Smooth muscle cell of the brain vasculature (primary cell): ENCODE data around the gene CWC25.
"Not testable (repeated sequence)": the region's sequence is repeated elsewhere in the genome, so short reads cannot be mapped to it uniquely, and the experiment has no call there.

Experiments used
- DNase-seq: peaks from one replicate; pipeline ENCODE4 v3.0.0-alpha.2; 2012; ENCODE audit warnings: low read depth, low spot score

CWC25 gene

GRCh38 chr17:38852771-38853291, 27.7 kb upstream of the CWC25 start:
- DNase-seq: no peak

- no peak for DNase-seq
Measured at GRCh38 chr17:38851434-38851833, 26.3 kb upstream of the CWC25 start.

DNA sequence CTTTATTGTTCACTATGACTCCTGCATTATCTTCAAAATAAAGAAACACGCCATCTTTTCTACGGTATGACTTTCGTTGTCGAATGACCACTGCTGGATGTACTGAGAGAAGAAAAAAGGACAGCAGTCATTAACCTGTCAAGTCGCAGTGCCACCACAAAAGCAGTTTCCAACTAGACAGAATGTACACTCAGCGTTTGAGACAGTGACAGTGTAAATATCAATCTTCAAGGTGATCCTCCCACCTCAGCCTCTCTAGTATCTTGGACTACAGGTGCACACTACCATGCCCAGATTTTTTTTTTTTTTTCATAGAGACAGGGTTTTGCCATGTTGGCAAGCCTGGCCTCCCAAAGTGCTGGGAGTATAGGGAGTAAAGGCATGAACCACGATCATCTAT, 25.3 kb upstream of the CWC25 start:
- DNase-seq: no peak

DNA sequence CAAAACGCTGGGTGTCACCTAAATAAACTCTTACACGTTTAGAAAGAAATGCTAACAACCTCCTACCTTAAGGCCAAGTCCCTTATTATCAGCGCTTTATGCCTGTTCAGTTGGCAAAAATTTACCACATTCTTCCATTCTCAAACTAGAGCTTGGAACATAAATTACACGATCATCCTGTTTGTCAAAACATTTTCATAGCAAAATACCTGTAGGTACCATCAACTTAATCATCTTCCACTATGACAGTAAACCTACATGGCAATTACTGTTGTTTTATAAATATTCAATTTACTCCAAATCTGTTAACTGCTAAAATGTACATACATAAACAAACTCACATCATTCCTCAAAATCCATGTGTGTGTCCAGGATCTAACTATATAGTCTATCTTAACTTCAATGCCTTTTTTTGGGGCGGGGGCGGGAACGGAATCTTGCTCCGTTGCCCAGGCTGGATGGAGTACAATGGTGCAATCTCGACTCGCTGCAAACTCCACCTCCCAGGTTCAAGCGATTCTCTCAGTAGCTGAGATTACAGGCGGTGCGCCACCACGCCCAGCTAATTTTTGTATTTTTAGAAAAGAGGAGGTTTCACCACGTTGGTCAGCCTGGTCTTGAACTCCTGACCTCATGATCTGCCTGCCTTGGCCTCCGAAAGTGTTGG, 24.0 kb upstream of the CWC25 start:
- DNase-seq: no peak

- no peak for DNase-seq
Measured at GRCh38 chr17:38848557-38848891, 23.4 kb upstream of the CWC25 start.

DNA sequence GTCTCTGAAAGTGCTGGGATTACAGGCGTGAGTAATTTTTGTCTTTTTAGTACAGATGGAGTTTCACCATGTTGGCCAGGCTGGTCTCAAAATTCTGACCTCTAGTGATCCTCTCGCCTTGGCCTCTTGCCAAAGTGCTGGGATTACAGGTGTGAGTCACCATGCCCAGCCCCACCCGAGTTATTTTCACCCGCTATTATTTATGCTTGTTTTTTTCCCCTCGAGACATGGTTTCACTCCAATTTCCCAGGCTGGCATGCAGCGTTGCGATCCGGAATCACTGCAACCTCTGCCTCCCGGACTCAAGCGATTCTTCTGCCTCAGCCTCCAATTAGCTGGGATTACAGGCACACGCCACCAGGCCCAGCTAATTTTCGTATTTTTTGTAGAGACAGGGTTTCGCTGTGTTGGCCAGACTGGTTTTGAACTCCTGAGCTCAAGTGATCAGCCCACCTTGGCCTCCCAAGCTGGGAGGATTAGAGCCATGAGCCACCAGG, 19.2 kb upstream of the CWC25 start:
- no peak for DNase-seq

DNA sequence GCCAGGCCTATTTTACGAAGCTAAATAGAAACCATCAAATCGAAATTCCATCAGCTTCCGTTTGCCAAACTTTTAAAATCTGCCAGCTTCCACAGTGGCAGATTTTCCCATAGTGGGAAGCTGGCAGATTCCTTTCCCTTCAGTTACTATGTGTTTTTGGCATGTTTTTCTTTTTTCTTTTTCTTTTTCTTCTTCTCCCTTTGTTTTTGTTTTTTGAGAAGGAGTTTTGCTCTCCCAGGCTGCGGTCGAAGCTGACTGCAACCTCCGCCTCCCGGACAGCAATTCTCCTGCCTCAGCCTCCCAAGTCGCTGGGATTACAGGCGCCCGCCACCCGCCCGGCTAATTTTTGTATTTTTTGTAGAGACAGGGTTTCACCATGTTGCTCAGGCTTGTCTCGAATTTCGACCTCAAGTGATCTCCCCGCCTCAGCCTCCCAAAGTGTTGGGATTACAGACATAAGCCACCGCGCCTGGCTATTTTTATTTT, 684 bp upstream of the CWC25 start:
- no peak for DNase-seq

DNA sequence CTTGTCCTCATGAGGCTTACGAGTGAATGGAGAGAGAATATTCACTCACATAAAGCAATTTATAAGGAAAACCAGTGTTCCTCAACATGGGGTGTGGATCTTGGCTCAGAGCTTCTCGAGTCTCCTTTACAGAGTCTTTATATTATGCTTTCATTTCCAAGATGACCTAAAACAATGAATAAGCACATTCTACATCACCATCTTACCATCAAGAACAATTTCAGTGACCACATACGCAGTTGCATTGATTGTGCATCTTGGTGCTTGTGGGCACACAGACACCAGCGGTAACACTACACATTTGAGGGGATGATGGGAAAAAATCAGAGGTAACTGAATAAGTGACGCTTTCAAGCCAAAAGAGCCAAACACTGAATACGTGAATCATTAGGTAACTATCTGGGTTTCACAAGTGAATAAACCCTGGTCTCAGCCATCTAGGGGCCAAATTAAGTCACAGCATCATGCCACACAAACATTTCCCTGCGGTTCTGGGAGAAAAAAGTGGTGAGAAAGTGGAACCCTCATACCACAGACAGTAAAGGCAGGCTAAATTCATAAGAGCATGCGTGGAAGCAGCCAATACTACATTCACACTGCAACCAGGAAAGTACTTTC, 9.4 kb downstream of the CWC25 start:
- no peak for DNase-seq

GRCh38 chr17:38809828-38810227, 15.3 kb downstream of the CWC25 start:
- DNase-seq: no peak

- no peak for DNase-seq
Measured at GRCh38 chr17:38800237-38800760, 24.8 kb downstream of the CWC25 start.

DNA sequence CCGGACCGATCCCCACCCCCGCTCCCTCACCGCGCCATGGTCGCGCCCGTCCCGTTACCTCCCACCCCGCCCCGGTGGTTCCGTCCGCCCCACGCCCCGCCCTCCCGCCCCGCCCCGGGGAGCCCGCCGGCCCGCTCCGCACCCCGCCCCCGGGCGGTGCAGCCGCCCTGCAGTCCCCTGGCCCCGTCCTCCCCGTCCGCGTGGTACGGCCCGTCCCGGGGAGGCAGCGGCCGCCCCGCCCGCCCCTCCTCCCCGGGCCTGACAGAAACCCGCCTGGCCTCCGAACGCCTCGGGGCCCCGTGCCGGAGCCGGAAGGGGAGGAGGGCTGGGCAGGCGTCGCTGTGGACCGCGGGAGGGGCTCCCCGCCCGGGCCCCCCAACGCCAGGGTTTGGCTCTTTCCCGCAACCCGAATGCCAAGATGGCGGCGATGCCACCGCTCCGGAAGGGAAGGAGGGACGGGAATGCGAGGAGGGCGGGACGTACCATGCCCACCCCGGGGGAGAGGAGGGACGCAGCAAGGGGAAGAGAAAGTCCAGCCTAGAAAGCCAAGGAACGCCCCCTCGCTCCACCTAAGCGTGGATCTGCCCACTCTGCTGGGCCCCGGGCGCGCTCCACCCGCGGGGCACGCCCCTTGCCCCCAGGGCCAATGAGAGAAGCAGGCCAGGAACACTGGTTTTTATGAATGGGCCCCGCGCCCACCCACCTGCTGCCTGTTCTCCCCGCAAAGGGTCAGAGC, 25.5 kb downstream of the CWC25 start, which contains the start of gene PIP4K2B:
TSS of gene PIP4K2B (minus strand) at position 56 of the 736 bp plus-strand sequence. CDS start 132 bp downstream, outside the sequence.
- DNase-seq: peak; percentile 94

- DNase-seq: no peak
Measured at GRCh38 chr17:38798614-38799500, 26.3 kb downstream of the CWC25 start.

DNA sequence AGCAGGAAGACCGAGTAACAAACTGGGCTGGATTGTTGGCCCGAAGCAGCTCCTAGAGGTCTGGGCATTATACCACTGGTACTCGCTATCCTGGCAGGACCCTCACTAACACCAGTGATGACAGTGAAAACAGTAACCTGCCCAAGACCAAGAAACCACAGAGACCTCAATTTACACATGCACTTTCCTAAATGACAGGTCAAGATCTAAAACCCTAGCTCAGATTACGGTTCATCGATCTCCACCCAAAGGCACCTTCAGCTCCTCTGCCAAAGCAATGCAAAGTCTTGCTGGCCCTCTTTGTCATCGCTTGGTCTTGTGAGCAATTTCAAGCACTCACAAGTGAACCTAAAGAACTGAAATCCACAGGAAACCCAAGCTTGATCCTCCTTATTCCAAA, 27.3 kb downstream of the CWC25 start:
- no peak for DNase-seq

GRCh38 chr17:38797158-38797490, 28.0 kb downstream of the CWC25 start:
- DNase-seq: no peak

DNA sequence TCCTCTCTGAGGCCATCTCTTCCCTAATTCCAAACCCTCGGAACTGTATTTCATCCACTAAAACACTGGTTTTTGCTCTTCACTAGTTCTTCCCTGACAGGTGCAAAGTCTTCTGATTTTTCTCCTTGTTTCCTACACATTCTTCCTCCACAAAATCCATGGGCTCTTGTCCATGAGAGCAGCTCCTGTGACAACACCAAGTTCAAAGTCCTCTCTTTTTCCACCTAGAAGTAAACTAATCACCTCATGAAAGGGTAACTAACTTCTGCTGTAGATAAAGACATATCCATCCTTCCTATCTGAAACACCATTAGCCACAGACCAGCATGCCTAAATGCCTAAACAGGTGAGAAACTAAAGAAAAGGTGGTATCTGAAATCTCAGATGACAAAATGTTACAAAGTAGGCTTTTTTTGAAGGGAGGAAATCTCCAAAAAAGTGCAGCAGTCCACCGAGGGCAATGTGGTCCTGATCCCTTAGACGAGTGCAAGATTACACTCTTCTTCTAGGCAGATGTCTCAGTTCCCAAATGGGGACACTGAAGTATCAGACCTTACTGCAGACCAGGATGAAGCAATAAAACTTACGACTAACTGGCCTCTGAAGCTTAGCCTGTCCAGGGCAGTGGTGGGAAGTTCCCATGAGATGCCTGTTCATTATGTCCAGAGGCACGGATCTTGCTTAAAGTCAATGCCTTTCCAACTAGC, 28.5 kb downstream of the CWC25 start:
- no peak for DNase-seq

GRCh38 chr17:38794221-38794620, 30.9 kb downstream of the CWC25 start:
- DNase-seq: no peak

DNA sequence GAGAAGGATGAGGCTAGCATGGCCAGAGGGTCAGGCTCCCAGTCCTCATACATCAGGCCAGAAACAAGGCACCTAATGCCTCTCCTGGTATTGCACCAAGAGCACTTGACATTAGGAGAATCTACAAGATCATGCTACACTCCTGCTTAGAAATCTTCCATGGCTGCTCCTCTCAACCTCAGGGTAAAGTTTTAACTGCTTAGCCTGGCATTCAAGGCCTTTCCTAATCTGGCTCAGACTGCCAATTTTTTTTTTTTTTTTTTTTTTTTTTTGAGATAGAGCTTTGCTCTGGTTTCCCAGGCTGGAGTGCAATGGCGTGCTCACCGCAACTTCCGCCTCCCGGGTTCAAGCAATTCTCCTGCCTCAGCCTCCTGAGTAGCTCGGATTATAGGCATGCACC, 34.0 kb downstream of the CWC25 start:
- no peak for DNase-seq

DNA sequence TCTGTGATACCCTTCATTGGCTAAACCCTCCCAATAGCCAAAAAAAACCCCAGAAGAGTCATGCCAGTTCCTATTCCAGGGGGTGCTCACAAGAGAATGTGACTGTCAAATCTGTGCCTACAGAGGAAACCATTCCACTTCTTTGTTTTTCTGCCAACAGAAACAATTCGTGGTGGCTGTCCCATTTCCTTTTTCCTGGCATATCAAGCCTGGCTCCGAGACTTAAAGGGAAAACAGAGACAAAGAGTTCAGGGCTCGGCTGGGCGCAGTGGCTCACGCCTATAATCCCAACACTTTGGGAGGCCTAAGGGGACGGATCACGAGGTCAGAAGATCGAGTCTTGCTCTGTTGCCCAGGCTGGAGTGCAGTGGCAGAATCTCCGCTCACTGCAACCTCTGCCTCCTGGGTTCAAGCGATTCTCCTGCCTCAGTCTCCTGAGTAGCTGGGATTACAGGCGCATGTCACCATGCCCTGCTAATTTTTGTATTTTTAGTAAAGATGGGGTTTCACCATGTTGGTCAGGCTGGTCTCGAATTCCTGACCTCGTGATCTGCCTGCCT, 34.9 kb downstream of the CWC25 start:
- DNase-seq: not testable (repeated sequence)

- DNase-seq: peak; percentile 18
Measured at GRCh38 chr17:38789185-38789584, 35.9 kb downstream of the CWC25 start.

- not testable (repeated sequence) for DNase-seq
Measured at GRCh38 chr17:38787999-38788398, 37.1 kb downstream of the CWC25 start.
